RPMI8226 (cell line): Measurements from ENCODE around the gene ECHDC1.
A peak's percentile ranks its signal among the peaks of the same experiment; 100 is the strongest.

ENCODE experiments used
- DNase-seq: peaks from one replicate; pipeline ENCODE4 v3.0.0-alpha.2; 2015

Gene ECHDC1

DNA sequence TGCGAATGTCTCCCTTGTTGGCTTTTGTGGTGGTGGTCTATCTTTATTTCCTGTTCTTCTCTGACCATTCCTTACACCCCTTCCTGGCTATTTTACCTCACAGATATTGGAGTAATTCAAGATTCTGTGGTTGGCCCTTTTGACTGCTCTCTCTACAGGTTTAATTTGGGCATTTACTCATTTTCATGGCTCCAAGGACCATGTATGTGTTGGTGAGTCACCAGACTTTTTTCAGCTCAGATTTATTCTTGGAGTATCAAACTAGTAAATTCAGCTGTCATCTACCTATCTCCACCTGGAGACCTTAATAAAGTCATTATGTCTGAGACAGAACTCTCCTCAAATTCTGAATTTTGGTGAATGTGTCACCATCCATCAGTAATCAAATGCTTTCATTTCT, 61.2 kb downstream of the ECHDC1 start:
- DNase-seq = no peak

DNA sequence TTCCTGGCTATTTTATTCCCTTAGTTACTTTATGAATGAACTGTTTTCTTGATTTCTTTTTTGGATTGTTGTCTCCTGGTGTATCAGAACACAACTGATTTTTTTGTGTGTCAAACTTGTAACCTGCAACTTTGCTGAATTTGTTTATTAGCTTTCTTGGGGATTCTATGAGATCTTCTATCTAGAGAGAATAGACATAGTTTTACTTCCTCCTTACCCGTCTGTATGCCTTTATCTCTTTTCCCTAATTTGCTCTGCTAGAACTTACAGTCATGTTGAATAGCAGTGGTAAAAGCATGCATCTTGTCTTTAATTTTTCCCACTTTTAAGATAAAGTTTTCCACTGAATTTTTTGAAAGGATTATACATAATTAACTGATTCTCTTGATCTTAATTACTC, 63.6 kb downstream of the ECHDC1 start:
- no peak for DNase-seq

DNA sequence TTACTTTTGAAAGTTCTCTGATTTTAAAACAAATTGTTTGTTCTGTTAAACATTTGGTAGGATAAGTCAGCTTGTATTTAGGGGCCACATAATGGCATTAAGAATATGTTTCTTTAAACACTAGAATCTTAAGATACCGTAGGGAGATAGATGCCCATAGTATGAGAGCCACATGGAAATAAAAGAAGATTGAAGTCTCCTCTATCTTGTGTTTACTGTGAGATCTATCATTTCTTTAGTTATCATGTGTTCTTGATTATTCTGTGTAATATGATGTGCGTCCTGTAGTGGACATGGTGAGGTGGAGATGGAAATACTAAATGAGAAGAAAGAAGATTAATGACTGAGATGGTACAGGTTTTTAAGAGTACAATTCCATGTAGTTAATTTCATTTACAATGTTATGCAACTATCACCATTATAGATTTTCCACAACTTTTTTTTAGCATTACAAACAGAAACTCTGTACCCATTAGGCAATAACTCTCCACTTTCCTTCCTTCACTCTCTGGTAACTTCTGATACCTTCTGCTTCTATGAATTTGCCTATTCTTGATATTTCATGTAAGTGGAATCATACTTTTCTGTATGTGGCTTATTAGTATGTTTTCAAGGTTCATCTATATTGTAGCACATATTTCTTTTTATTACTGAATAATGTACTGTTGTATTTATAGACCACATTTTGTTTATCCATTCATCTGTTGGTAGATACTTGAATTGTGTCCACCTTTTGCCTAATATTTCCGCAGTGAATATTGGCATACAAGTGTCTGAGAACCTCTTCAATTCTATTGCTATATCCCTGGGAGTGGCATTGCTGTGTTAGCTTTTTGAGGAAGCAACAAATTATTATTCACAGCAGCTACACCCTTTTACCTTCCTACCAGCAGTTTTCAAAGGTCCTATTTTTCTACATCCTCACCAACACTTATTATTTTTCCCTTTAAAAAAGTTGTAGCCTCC, 65.2 kb downstream of the ECHDC1 start:
- DNase-seq = no peak

DNA sequence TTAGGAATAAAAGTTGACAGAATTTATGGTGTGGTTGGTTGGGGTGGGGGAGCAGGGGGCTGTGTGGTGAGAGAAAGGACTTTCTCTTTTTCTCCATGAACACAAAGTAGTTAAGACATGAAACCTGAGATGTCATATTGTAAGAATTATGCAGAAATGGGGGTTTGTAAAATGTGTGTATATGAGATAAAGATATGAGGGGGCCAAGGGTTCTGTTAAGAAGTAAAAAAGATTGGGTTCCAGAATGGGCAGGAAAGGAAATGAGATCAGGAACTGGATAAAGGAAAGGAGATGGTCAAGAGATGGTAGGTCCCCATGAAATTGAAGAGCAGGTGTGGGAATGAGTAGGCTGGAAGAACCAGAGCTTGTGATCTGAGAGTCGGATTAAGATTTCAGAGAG, 67.1 kb downstream of the ECHDC1 start:
- no peak for DNase-seq

DNA sequence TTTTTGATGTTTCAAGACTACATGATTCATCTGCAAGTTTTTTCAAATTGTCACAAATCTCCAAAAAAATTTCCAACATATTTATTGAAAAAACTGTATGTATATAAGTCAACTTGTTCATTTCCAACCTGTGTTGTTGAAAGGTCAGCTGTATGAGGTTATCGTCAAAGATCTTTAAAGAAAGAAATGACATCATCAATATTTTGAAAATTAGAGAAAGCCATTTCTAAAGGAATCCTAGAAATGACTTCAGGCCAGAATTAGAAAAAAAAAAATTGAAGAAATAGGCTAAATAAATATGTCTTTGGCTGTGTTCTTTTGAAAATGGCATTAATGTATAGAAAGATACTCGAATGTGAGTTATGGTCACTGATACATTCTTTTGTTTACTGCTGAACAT, 69.9 kb downstream of the ECHDC1 start:
- DNase-seq = no peak

DNA sequence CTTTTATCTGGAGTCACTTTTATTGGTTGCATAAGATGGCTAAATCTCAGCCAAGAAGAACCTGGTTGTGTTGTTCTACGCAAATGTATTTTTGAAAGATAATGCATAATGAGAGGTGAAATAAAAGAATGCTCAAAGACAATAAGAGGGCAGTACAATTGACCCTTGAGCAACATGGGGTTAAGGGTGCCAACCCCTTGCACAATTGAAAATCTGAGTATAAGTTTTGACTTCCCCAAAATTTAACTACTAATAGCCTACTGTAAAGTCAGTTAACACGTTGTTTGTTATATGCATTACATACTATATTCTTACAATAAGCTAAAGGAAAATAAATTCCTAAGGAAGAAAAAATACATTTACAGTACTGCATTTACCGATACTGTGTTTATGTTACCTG, 70.8 kb downstream of the ECHDC1 start:
- DNase-seq = no peak

DNA sequence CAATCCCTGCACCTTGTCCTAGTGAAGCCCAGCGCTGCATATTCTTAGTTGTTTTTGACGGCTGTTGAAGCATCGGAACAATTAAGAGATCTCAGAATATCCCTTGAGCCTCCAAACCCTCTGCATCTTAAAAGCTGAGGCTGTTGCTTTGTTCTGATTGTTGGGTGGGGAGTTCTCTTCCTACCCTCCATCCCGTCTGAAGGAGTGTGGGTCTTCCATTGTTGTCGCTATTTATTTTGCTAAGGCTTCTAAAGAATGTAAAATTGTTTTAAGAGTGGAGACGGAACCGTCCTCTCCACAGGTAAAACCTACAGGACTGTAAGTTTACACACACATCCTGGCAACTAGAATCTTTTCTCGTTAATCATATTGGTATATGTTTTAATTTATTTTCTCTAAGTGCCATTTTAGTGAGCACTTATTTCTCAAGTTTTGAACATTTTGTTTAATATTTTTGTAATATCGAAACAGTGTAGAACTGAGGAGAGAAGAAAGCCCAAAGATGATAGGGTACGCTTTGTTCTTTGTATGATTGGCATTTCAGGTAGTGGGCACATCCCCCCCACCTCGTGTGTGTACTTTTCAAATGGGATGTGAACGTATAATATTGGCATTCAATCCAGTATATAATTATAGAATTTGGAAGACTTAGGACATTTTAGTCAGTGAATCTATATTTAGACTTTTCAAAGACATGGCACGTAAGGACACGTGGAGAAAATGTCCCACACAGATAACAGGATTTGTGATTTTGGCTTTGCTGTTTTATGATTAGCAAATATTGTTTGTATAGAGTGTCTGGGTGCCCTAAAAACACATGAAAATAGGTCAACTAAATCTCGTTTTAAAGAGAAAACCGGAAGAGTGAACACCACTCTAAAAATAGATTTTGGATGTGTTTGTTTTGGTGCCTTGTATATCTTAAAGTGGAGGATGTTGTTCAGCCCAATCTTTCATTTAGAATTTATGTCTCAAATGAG, 75.5 kb downstream of the ECHDC1 start:
- peak; percentile 18 for DNase-seq

DNA sequence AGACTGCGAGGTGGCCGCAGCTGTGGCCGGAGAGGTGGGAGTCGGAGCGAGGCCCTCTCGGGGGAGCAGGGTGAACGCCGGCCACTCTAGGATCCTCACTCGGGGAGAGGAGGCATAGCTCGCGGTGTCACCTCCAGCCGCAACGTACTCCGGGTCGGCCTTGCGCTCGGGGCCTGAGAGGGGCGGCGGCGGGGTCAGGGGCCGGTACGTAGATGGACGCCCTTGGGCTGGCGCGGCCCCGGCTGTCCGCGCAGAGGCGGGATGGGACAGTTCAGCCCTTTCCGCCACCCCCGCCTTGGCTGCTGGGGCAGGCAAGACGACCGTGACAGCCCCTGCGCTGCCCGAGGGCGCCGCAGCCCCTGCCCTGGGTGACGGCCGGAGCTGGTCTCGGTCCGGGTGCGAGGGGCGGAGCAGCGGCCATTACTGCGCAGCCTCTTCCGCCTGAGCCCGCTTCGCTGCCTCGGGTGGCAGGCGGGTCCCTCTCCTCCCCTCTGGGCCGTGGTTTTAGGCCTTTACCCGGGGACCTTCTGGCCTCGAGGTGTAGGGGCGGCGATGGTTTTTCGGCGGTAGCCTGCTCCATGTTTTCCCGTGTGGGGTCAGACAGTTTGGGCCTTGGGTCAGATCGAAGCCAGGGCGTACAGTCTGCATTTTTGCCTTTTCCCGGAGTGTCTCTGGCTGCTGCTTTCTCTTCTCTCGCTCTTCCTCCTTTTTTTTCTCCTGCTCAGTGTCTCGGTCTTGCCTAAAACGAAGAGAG, 76.3 kb downstream of the ECHDC1 start:
- peak; percentile 64 for DNase-seq

DNA sequence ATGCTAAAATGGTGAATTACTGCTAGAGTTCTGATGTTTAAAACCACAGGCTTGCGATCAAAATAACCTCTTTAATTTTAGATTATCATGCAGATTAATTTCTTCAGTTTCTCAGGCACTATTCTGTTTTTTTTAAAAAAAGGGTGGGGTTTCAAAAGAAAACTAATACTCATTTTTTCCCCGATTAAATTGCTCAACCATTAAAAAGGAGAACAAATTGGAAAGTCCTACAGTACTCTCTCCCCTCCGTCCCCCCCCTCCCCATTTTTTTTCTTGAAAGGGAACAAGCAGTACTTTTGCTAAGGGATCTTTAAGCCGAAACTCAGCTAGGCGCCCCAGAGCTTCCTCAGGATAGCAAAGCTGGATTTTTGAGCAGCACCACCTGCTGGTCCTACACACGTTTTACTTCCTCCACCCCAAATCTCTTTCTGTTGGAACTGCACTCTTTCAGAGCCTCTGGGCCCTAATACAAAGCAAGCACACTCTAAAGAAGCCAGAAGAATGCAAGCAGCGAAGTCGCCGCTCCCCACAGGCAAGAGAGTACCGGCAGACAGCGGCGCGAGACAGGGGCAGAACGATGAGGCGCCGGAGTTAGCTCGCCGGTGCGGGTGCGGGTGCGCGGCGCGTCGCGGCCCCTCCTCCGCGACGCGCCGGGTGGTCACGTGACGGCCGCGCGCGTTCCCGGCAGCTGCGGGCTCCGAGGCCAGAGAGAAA, 77.1 kb downstream of the ECHDC1 start, which contains the start of gene RNF146:
TSS of gene RNF146 (plus strand) at position 687 of the 714 bp plus-strand sequence. CDS start 13,475 bp downstream, outside the sequence.
- DNase-seq = peak; percentile 77

DNA sequence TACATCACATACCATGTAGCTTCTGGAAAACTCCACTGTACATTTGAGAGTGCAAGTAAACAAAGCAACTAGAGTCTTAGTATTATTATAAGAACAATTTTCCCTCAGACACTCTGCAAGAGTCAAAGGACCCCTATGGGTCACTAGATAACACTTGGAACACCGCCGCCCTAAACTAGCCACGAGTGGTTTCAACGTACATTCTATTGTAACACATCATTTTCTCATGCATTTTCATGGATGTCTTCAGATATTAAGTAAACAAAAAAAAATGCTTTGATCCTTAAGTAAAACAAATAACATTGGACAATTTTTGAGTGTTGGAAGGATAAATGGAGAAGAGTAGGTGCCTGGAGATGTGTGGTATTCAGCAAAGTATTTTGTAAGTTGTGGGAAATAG, 79.9 kb downstream of the ECHDC1 start:
- DNase-seq = no peak

DNA sequence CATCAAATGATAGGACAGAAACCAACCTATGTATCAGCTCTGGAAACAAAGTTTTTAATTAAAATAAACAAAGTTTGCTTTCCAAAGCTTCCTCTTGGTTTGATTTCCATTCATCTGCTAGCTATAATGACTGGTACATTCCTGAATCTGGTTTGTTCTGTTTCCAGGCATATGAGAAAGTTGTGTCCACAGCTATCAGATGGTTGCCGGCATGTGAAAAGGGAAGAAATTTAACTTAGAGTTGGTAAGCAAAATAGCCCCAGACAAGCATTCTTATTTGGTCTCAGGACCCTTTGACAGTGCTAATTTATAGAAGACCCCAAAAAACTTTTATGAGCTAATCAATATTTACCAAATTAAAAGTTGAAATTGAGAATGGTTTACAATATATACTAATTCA, 80.5 kb downstream of the ECHDC1 start:
- no peak for DNase-seq

DNA sequence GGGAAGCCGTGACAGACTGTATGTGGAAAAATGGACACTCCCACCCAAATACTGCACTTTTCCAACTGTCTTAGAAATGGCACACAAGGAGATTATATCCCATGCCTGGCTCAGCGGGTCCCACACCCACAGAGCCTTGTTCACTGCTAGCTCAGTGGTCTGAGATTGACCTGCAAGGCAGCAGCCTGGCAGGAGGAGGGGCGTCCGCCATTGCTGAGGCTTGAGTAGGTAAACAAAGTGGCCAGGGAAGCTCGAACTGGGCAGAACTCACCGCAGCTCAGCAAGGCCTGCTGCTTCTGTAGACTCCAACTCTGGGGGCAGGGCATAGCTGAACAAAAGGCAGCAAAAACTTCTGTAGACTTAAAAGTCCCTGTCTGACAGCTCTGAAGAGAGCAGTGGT, 88.1 kb downstream of the ECHDC1 start:
- DNase-seq = no peak

DNA sequence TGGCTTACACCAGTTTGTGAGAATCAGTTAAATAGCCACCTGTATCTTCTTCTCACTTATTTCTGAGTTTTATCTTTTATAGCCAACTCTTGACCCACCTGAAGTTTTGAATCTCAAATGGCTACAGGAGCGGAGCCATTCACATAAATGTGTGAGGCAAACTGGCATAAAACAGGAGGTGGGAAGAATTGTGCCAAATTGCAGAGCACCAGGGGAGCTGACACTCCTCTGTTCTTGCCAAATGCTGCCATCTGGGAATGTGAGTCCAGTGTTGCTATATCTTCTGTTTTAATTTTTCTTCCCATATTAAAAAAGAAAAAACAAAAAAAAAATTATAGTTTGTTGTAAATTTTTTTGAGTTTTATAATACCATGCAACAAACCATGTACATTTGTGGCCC, 93.8 kb downstream of the ECHDC1 start:
- DNase-seq = no peak

DNA sequence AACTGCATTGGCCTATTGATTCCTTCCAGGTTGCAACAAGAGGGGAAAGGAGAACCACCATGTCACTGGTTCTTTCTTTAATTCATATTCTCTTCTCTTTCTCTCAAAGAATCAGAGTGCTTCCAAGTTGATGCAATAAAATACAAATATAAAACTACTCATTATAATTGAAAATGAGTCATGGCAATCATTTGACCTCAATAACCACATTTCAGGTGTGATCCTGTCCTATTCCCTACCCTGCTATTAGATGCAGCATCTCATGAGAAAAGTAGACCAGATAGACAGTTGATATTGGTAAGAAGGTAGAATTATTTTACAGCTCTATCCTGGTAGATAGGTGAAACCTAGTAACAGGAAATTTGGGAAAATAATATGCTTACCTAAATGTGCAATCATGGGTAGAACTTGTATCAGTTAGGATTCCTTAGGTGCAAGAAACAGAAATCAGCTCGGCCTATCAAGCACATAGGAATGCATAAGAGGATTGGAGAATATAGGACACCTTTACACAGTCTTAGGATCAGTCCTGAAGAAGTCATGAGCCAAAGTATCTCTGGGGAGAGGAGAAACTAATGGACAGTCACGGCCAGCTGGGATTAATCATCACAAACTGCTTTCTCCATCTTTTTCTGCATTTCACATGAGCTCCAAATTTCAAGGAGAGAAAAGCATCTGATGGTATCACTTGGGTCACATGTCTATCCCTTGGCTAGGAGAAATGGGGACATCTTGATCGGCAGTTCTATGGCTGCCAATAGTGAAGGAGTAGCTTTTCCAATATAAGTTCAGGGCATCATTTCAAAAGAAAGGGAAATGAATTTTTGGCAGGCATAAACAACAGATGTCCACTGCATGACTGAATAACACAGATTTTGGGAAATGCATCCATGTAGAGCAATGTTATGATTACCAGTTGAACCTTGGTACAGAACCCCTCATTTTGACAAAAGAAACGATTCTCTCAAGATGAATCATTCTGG, 96.0 kb downstream of the ECHDC1 start:
- no peak for DNase-seq

DNA sequence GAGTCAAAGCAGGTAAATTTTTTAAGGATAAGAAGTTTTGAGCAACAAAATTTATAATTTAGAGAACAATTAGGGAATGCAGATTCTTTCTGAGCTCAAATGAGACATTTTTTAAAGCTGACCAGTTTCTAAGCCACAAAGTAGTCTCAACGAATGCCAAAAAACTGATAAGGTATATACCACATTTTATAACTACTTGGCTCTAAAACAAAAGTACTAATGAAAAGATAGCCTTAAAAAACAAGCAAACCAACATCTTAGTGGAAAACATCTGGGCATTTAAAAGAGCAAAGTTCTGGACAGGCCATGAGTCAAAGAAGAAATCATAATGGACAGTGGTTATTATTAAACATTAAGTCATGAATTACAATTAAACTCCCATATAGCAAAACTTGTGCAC, 99.9 kb downstream of the ECHDC1 start:
- DNase-seq = no peak
